Panc1 (cell line): Measurements from ENCODE around the gene SMARCA2. TPM values are rescaled to one million over a fixed set of nuclear protein-coding genes. Genes with fewer than 3 reads are reported as not detected.

ENCODE experiments used
- ATAC-seq: fragments of 200-7000 bp; cut with Tn5 transposase; 2 replicates; pipeline ENCODE4 v1.9.1; 2020; ENCODE audit warnings: mild to moderate bottlenecking, moderate library complexity
- BruUV-seq: library from RNA; stranded (reverse); fragments of 400-500 nt; replicated peaks from 2 replicates; lab custom pipeline; 2021; lab: Mats Ljungman, UMichigan
- CTCF ChIA-PET: fragments of 300-600 bp; sonication (Branson Sonifier 250); formaldehyde crosslinking; loops from one replicate; lab custom pipeline; 2022; ENCODE audit warnings: antibody characterized with exemption; lab: Charles Lee
- POLR2A ChIA-PET: fragments of 300-600 bp; sonication (Branson Sonifier 250); formaldehyde crosslinking; loops from one replicate; lab custom pipeline; 2022; ENCODE audit warnings: antibody characterized with exemption; lab: Charles Lee
- DNase-seq: peaks from one replicate; pipeline ENCODE4 v3.0.0-alpha.2; 2010; ENCODE audit warnings: low read depth, low spot score
- H3K27ac ChIP-seq: 2 replicates; pipeline ENCODE4 v1.5.1; 2011; ENCODE audit warnings: mild to moderate bottlenecking, low read length, inconsistent platforms
- H3K27me3 ChIP-seq: fragments of 200-500 bp; sonication (Bioruptor generic); 2 replicates; pipeline ENCODE4 v1.6.0; 2014; ENCODE audit warnings: low read length, inconsistent platforms; ENCODE audit not compliant: control insufficient read depth, insufficient read depth
- H3K36me3 ChIP-seq: fragments of 200-500 bp; sonication (Bioruptor generic); 2 replicates; pipeline ENCODE4 v1.5.1; 2014; ENCODE audit warnings: inconsistent platforms, mild to moderate bottlenecking, low read length, moderate library complexity; ENCODE audit not compliant: control insufficient read depth, insufficient read depth
- H3K4me1 ChIP-seq: 2 replicates; pipeline ENCODE4 v1.5.1; 2011; ENCODE audit warnings: inconsistent platforms, mild to moderate bottlenecking, low read length, moderate library complexity; ENCODE audit not compliant: control insufficient read depth, insufficient read depth
- H3K4me3 ChIP-seq, 2 experiments: 2 replicates each; pipeline ENCODE4 v1.5.1; 2011 to 2012; ENCODE audit warnings: low read depth in 2 of 2, low read length in 2 of 2, mild to moderate bottlenecking in 2 of 2, inconsistent platforms in 1 of 2, moderate library complexity in 1 of 2
- H3K9me3 ChIP-seq: fragments of 200-500 bp; sonication (Bioruptor generic); 2 replicates; pipeline ENCODE4 v1.5.1; 2014; ENCODE audit warnings: low read depth, mild to moderate bottlenecking, inconsistent platforms, low read length, moderate library complexity; ENCODE audit not compliant: control insufficient read depth, insufficient read depth
- POLR2AphosphoS5 ChIP-seq: IDR thresholded peaks from 2 replicates; pipeline ENCODE4 v1.6.1; 2012; ENCODE audit warnings: mild to moderate bottlenecking, low read depth, low read length, moderate library complexity
- SIN3A ChIP-seq: IDR thresholded peaks from 2 replicates; pipeline ENCODE4 v1.6.1; 2012; ENCODE audit warnings: low read depth, mild to moderate bottlenecking, low read length, moderate library complexity, borderline replicate concordance; ENCODE audit not compliant: insufficient read depth
- TCF7L2 ChIP-seq: IDR thresholded peaks from 2 replicates; pipeline ENCODE4 v1.6.1; 2011; ENCODE audit warnings: mild to moderate bottlenecking, low read depth, low read length, inconsistent platforms
- in situ Hi-C: cut with HindIII; loops from 2 replicates; pipeline ENCODE4 v1.10.0; 2016; ENCODE audit warnings: low sequenced_read_pairs, low pct_unique_long_range_greater_than_20kb
- intact Hi-C: fragments of 100-400 bp; cut with micrococcal nuclease; formaldehyde crosslinking; loops from one replicate; pipeline ENCODE4 v1.10.0; 2022; ENCODE audit not compliant: unreplicated experiment
- total RNA-seq: library from RNA; stranded (reverse); gene quantifications from one replicate; pipeline ENCODE4 v1.2.1, GENCODE V29; 2021; ENCODE audit not compliant: unreplicated experiment
- TF ChIP-seq, protein P1 (sequence below), 2 experiments: IDR thresholded peaks; 2 replicates each; pipeline ENCODE4 v1.6.1; 2011 to 2012; ENCODE audit warnings: low read depth in 2 of 2, control low read depth in 1 of 2, low read length in 1 of 2, mild to moderate bottlenecking in 1 of 2, moderate library complexity in 1 of 2; ENCODE audit not compliant: insufficient read depth in 1 of 2
- TF ChIP-seq, protein P2 (sequence below): fragments of 450-650 bp; IDR thresholded peaks from 2 replicates; pipeline ENCODE4 v1.5.1; 2017; ENCODE audit warnings: mild to moderate bottlenecking

Gene SMARCA2
- total RNA-seq, 1 experiment from 2014 or later: 13.3 TPM

DNA sequence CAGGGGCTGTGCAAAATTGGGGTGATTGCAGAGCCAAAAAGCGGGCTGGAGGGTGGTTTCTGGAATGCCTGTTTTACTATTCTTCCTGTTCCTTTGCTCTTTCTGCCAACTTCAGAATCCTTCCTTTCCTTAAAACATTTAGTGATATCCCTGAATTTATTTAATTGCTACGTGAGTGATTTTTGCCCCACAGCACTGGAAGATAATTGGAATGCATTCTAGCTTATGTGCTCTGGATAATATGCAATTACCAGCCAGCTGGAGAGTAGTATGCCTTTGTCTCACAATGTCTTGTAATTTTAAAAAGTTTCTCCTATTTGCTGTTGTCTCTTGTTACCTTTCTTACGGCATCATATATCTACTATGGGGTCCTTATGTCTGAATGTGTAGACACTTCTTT lies 115.8 kb downstream of the SMARCA2 start:
- no peak for TF ChIP-seq SIN3A
- no peak for TF ChIP-seq TCF7L2
- TF ChIP-seq, protein P1, sequence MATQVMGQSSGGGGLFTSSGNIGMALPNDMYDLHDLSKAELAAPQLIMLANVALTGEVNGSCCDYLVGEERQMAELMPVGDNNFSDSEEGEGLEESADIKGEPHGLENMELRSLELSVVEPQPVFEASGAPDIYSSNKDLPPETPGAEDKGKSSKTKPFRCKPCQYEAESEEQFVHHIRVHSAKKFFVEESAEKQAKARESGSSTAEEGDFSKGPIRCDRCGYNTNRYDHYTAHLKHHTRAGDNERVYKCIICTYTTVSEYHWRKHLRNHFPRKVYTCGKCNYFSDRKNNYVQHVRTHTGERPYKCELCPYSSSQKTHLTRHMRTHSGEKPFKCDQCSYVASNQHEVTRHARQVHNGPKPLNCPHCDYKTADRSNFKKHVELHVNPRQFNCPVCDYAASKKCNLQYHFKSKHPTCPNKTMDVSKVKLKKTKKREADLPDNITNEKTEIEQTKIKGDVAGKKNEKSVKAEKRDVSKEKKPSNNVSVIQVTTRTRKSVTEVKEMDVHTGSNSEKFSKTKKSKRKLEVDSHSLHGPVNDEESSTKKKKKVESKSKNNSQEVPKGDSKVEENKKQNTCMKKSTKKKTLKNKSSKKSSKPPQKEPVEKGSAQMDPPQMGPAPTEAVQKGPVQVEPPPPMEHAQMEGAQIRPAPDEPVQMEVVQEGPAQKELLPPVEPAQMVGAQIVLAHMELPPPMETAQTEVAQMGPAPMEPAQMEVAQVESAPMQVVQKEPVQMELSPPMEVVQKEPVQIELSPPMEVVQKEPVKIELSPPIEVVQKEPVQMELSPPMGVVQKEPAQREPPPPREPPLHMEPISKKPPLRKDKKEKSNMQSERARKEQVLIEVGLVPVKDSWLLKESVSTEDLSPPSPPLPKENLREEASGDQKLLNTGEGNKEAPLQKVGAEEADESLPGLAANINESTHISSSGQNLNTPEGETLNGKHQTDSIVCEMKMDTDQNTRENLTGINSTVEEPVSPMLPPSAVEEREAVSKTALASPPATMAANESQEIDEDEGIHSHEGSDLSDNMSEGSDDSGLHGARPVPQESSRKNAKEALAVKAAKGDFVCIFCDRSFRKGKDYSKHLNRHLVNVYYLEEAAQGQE (IDR thresholded peaks at IDR 0.05; ENCODE audit: insufficient read depth in 1 of 2, low read depth in 2 of 2, low read length in 1 of 2): no peak
- TF ChIP-seq, protein P2, sequence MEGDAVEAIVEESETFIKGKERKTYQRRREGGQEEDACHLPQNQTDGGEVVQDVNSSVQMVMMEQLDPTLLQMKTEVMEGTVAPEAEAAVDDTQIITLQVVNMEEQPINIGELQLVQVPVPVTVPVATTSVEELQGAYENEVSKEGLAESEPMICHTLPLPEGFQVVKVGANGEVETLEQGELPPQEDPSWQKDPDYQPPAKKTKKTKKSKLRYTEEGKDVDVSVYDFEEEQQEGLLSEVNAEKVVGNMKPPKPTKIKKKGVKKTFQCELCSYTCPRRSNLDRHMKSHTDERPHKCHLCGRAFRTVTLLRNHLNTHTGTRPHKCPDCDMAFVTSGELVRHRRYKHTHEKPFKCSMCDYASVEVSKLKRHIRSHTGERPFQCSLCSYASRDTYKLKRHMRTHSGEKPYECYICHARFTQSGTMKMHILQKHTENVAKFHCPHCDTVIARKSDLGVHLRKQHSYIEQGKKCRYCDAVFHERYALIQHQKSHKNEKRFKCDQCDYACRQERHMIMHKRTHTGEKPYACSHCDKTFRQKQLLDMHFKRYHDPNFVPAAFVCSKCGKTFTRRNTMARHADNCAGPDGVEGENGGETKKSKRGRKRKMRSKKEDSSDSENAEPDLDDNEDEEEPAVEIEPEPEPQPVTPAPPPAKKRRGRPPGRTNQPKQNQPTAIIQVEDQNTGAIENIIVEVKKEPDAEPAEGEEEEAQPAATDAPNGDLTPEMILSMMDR: no peak
- no peak for TF ChIP-seq POLR2AphosphoS5
- no peak for DNase-seq
- intact Hi-C loops (loop anchor here (10.0 kb wide), 1 partner anchor 344 kb away; no protein-coding TSS in a partner anchor), in situ Hi-C loops (no loop called here)
- no TSS peak for BruUV-seq
- Histone ChIP-seq H3K27ac (no peak overlapping the region), H3K4me1 (no peaks in the 10 kb centered on the region), H3K4me3 (no peak overlapping the region), H3K36me3 (no peaks in the 10 kb centered on the region), H3K9me3 (no peaks in the 10 kb centered on the region), H3K27me3 (no peaks in the 10 kb centered on the region)
- ATAC-seq: no peak
- POLR2A ChIA-PET: no interaction called here
- CTCF ChIA-PET: no interaction called here

DNA sequence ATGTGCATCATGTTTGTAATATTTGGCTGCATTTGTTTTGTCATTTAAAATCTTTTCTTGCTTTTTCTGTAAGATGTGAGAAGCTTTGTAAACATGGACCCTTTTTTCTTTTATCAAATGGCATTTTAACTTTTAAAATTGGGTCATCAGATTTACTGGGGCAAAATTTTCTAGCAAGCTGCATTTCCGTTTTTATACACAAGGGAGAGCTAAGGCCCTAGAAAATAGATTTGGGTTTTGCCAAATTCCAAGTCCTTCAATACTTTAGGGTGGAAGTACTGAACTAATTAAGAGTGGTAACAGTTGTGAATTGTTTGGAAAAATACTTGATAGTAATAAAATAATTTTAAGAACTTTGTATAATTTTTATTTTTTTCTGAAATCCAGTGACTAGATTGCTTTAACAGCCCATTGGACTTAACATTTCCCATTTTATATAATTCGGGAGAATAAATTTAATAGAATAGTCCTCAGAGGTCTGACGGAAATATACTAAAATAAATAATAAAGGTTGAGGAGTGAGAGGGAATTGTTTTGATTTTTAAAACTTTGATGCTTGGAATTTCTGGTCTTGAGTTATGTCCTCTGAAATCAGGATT lies 117.4 kb downstream of the SMARCA2 start:
- DNase-seq: no peak
- no peaks in the 10 kb centered on the region for H3K27me3 ChIP-seq
- intact Hi-C loops (loop anchor here (10.0 kb wide), 1 partner anchor 342 kb away; no protein-coding TSS in a partner anchor), in situ Hi-C loops (no loop called here)
- TF ChIP-seq, protein P1 (IDR thresholded peaks at IDR 0.05; ENCODE audit: insufficient read depth in 1 of 2, low read depth in 2 of 2, low read length in 1 of 2): no peak
- TF ChIP-seq, protein P2: peak; percentile 42; the same call in 1 of the 2 replicates
- TF ChIP-seq POLR2AphosphoS5 (no peak), SIN3A (no peak), TCF7L2 (no peak)
- no peak overlapping the region for H3K4me3 ChIP-seq
- no peak overlapping the region for H3K27ac ChIP-seq
- H3K9me3 ChIP-seq: no peaks in the 10 kb centered on the region
- H3K36me3 ChIP-seq: no peaks in the 10 kb centered on the region
- POLR2A ChIA-PET: no interaction called here
- no peaks in the 10 kb centered on the region for H3K4me1 ChIP-seq
- no TSS peak for BruUV-seq
- CTCF ChIA-PET: interaction anchor here (0.6 kb wide), 1 partner anchor 48 kb away, joined by 7 read pairs; no protein-coding TSS in a partner anchor
- ATAC-seq: no peak
